H1 (cell line): ENCODE measurements around the gene EHHADH. TPM values are rescaled to one million over a fixed set of nuclear protein-coding genes. Genes with fewer than 3 reads are reported as not detected.

Experiments used
- CHD2 ChIP-seq: IDR thresholded peaks from 2 replicates; pipeline ENCODE4 v1.6.1; 2012; ENCODE audit warnings: low read length, improper control_type of control experiment
- CHD7 ChIP-seq: fragments of 300-600 bp; sonication (generic); IDR thresholded peaks from 2 replicates; pipeline ENCODE4 v1.7.1; 2012; ENCODE audit warnings: low read length, moderate library complexity, mild to moderate bottlenecking, inconsistent platforms; ENCODE audit not compliant: insufficient replicate concordance
- GABPA ChIP-seq: IDR thresholded peaks from 2 replicates; pipeline ENCODE4 v1.6.1; 2011; ENCODE audit warnings: mild to moderate bottlenecking, low read length, moderate library complexity, borderline replicate concordance; ENCODE audit not compliant: insufficient read depth
- POLR2AphosphoS5 ChIP-seq: IDR thresholded peaks from 2 replicates; pipeline ENCODE4 v1.6.1; 2011; ENCODE audit warnings: low read depth, low read length
- RAD21 ChIP-seq, 2 experiments: IDR thresholded peaks in 1 of 2; conservative IDR thresholded peaks in 1 of 2; 2 replicates each; pipeline ENCODE4 v1.6.1; 2011; ENCODE audit warnings: low read depth in 2 of 2, low read length in 2 of 2, improper control_type of control experiment in 1 of 2, inconsistent platforms in 1 of 2, mild to moderate bottlenecking in 1 of 2, moderate library complexity in 1 of 2
- TBP ChIP-seq: IDR thresholded peaks from 2 replicates; pipeline ENCODE4 v1.6.1; 2011; ENCODE audit warnings: low read depth, low read length, improper control_type of control experiment
- YY1 ChIP-seq: IDR thresholded peaks from 2 replicates; pipeline ENCODE4 v1.6.1; 2011; ENCODE audit warnings: low read depth, mild to moderate bottlenecking, low read length
- polyA plus RNA-seq, 7 experiments: library from polyadenylated mRNA; depleted of rRNA in 3 of 7; stranded (reverse) in 5 of 7; unstranded in 2 of 7; fragments of >200 nt in 5 of 7; fragments of 200-250 nt in 2 of 7; gene quantifications; 1 replicate in 5 of 7; 2 replicates in 1 of 7; 4 replicates in 1 of 7; pipeline versions ENCODE4 v1.2.1 to v1.2.3, GENCODE V29; 2011 to 2013; ENCODE audit warnings: missing spikeins in 2 of 7, mixed read lengths in 2 of 7
- total RNA-seq: library from RNA; stranded (reverse); fragmentation: NEBNext Ultra II Directional; extraction: Animal tissue kit (Norgen Biotek cat#: 25700); gene quantifications from 2 replicates; pipeline ENCODE4 v1.2.1, GENCODE V29; 2021

EHHADH gene
- total and polyA plus RNA-seq, 2 of the 8 experiments (the other 6 are each of a cell fraction or from before 2014, with no cell fraction given), result 1.4 to 3.5 TPM

GRCh38 chr3:185279587-185280138 is 25.8 kb upstream of the EHHADH start (continued):
- no peak for TF ChIP-seq CHD7
- no peak for TF ChIP-seq TBP
- TF ChIP-seq YY1, result no peak
- TF ChIP-seq GABPA, result no peak
- no peak for TF ChIP-seq RAD21 (IDR thresholded peaks at IDR 0.05 in 1 of 2, conservative IDR thresholded peaks at IDR 0.05 in 1 of 2; ENCODE audit: low read depth in 2 of 2, low read length in 2 of 2)
- TF ChIP-seq POLR2AphosphoS5, result no peak
- no peak for TF ChIP-seq CHD2
- TF ChIP-seq, all 59 proteins: peak for 0
